ENCODE measurements around the gene ZBTB2.
"Not testable (repeated sequence)": the region's sequence is repeated elsewhere in the genome, so short reads cannot be mapped to it uniquely, and the experiment has no call there.

ZBTB2 gene

DNA sequence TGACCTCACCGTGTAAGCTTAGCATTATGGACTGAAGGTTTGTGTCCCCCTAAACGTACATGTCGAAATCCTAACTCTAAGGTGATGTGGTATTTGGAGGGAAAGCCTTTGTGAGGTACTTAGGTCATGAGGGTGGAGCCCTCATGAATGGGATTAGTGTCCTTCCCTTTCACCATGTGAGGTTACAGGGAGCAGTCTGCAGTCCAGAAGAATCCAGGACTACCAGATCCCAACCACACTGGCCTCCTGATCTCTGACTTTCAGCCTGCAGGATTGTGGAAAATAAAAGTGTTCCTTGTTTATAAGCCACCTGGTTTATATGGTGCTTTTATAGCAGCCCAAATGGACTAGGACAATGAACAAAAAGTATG lies 73.4 kb downstream of the ZBTB2 start:
- TF ChIP-seq YY1 (IDR thresholded peaks at IDR 0.05; ENCODE audit: insufficient read depth, insufficient read length) (no peak), SUZ12 (IDR thresholded peaks at IDR 0.05; ENCODE audit: extremely low read depth, insufficient read depth, insufficient read length) (no peak), ZNF274 (IDR thresholded peaks at IDR 0.05; ENCODE audit: low read depth, low read length) (no peak)
- H3K9me3 ChIP-seq (ENCODE audit: insufficient read depth, low read length): no peaks in the 10 kb centered on the region
- H3K27me3 ChIP-seq (ENCODE audit: insufficient read depth, insufficient read length): no peaks in the 10 kb centered on the region
- no peaks in the 10 kb centered on the region for H3K36me3 ChIP-seq (ENCODE audit: insufficient read depth, insufficient read length, low read length)
- no peak for DNase-seq (ENCODE audit: low read depth, low spot score)
- H3K4me1 ChIP-seq (ENCODE audit: insufficient read depth, insufficient read length): no peaks in the 10 kb centered on the region
- H3K9ac ChIP-seq (ENCODE audit: insufficient read length, low read depth): no peak overlapping the region
- no peak overlapping the region for H3K4me3 ChIP-seq (ENCODE audit: insufficient read length, low read depth)

DNA sequence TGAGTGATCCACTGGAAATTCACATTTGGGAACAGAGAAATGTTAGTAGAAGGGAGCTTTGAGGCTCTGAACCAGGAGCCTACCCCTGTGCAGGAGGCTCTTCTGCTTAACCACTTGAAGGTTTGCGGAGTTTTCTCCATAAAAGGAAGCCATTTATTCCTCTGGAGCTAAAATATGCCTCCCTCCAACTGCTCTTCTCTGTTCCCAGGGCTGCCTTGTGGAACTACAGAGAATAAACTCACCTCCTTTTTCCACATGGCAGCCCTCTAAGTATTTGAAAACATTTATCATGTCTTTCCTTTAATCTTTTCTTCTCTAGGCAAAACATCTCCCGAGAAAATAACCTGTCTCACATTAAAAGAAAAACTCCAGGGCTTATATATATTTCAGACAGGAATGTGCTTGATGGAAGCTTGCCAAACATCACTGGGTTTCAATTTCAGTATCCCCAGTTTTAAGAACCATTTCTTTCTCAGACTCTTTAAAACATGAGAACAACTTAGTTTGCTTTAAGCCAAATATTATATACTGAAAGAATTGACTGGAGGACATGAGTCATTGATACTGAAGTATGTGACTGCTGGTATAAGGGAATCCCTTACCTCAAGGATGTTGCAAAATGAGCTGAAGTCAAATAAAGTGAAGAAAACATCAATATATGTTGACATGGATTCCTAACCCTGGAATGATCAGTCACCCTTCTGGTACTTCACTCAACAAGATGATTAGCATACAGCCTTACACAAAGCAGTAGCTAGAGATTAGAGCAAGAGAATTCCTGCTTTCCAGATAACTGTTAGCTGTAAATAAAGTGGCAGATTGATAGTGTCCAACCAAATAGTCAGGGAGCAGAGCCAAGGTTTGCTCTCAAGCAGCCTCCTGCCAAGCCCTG lies 74.0 kb downstream of the ZBTB2 start:
- Histone ChIP-seq H3K4me1 (ENCODE audit: insufficient read depth, insufficient read length) (no peaks in the 10 kb centered on the region), H3K9ac (ENCODE audit: insufficient read length, low read depth) (no peak overlapping the region), H3K27me3 (ENCODE audit: insufficient read depth, insufficient read length) (no peaks in the 10 kb centered on the region), H3K4me3 (ENCODE audit: insufficient read length, low read depth) (no peak overlapping the region), H3K36me3 (ENCODE audit: insufficient read depth, insufficient read length, low read length) (no peaks in the 10 kb centered on the region), H3K9me3 (ENCODE audit: insufficient read depth, low read length) (no peaks in the 10 kb centered on the region)
- TF ChIP-seq SUZ12 (IDR thresholded peaks at IDR 0.05; ENCODE audit: extremely low read depth, insufficient read depth, insufficient read length) (no peak), YY1 (IDR thresholded peaks at IDR 0.05; ENCODE audit: insufficient read depth, insufficient read length) (no peak), ZNF274 (IDR thresholded peaks at IDR 0.05; ENCODE audit: low read depth, low read length) (no peak)
- DNase-seq (ENCODE audit: low read depth, low spot score): no peak

DNA sequence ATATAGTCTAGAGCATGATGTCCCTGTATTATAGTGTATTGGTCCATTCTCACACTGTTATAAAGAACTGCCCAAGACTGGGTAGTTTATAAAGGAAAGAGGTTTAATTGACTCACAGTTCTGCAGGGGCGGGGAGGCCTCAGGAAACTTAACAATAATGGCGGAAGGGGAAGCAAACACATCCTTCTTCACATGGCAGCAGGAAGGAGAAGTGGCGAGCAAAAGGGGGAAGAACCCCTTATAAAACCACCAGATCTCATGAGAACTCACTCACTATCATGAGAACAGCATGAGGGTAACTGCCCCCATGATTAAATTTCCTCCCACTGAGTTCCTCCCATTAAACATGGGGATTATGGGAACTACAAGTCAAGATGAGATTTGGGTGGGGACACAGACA lies 75.7 kb downstream of the ZBTB2 start:
- not testable (repeated sequence) for DNase-seq (ENCODE audit: low read depth, low spot score); H3K4me3 ChIP-seq (ENCODE audit: insufficient read length, low read depth); H3K9me3 ChIP-seq (ENCODE audit: insufficient read depth, low read length); H3K36me3 ChIP-seq (ENCODE audit: insufficient read depth, insufficient read length, low read length); H3K4me1 ChIP-seq (ENCODE audit: insufficient read depth, insufficient read length); H3K27me3 ChIP-seq (ENCODE audit: insufficient read depth, insufficient read length); H3K9ac ChIP-seq (ENCODE audit: insufficient read length, low read depth)
